Measurements from ENCODE around the gene PCDHA4. TPM values are rescaled to one million over a fixed set of nuclear protein-coding genes. Genes with fewer than 3 reads are reported as not detected.
"Not testable (repeated sequence)": the region's sequence is repeated elsewhere in the genome, so short reads cannot be mapped to it uniquely, and the experiment has no call there.

The PCDHA4 gene
- total RNA-seq, 1 donor from 2014 or later, result 0.52 TPM

GRCh38 chr5:140794595-140795258 lies 12.1 kb upstream of the PCDHA4 start, which contains the start of gene PCDHA2:
TSS of gene PCDHA2 (plus strand) at chr5:140794852.
- Histone ChIP-seq H3K4me1 (ENCODE audit: control insufficient read depth in 3 of 3, insufficient read depth in 3 of 3, low read length in 3 of 3) (no peaks in the 10 kb centered on the region), H3K4me3 (ENCODE audit: low read length in 3 of 3) (no peak within 1 kb of the TSS), H3K9ac (ENCODE audit: low read depth in 1 of 3, low read length in 3 of 3) (no peak within 1 kb of the TSS), H3K36me3 (ENCODE audit: control insufficient read depth in 3 of 3, insufficient read depth in 3 of 3, low read length in 3 of 3) (no peaks in the 10 kb centered on the region), H3K9me3 (ENCODE audit: control insufficient read depth in 3 of 3, low read length in 3 of 3) (peaks cover 3 to 16% (median 15%) of the 10 kb centered on the region in 3 donors), H3K27me3 (ENCODE audit: control insufficient read depth in 3 of 3, insufficient read depth in 3 of 3, low read length in 3 of 3) (peaks cover 0 to 5% (median 0%) of the 10 kb centered on the region in 3 donors), H3K27ac (ENCODE audit: low read depth, low read length) (no peak within 1 kb of the TSS)

- Histone ChIP-seq H3K4me1 (ENCODE audit: control insufficient read depth in 3 of 3, insufficient read depth in 3 of 3, low read length in 3 of 3) (no peaks in the 10 kb centered on the region), H3K9me3 (ENCODE audit: control insufficient read depth in 3 of 3, low read length in 3 of 3) (peaks cover 3 to 16% (median 15%) of the 10 kb centered on the region in 3 donors), H3K27me3 (ENCODE audit: control insufficient read depth in 3 of 3, insufficient read depth in 3 of 3, low read length in 3 of 3) (peaks cover 0 to 5% (median 0%) of the 10 kb centered on the region in 3 donors), H3K27ac (ENCODE audit: low read depth, low read length) (no peak overlapping the region), H3K4me3 (ENCODE audit: low read length in 3 of 3) (no peak overlapping the region), H3K36me3 (ENCODE audit: control insufficient read depth in 3 of 3, insufficient read depth in 3 of 3, low read length in 3 of 3) (no peaks in the 10 kb centered on the region), H3K9ac (ENCODE audit: low read depth in 1 of 3, low read length in 3 of 3) (no peak overlapping the region)
Observed at GRCh38 chr5:140795259-140795641, 11.6 kb upstream of the PCDHA4 start.

DNA sequence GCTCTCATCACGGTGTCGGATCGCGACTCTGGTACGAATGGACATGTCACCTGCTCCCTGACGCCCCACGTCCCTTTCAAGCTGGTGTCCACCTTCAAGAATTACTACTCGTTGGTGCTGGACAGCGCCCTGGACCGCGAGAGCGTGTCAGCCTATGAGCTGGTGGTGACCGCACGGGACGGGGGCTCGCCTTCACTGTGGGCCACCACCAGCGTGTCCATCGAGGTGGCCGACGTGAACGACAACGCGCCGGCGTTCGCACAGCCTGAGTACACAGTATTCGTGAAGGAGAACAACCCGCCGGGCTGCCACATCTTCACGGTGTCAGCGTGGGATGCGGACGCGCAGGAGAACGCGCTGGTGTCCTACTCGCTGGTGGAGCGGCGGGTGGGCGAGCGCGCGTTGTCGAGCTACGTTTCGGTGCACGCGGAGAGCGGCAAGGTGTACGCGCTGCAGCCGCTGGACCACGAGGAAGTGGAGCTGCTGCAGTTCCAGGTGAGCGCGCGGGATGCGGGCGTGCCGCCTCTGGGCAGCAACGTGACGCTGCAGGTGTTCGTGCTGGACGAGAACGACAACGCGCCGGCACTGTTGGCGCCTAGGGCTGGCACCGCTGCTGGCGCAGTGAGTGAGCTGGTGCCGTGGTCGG lies 10.7 kb upstream of the PCDHA4 start:
- not testable (repeated sequence) for H3K27me3 ChIP-seq (ENCODE audit: control insufficient read depth in 3 of 3, insufficient read depth in 3 of 3, low read length in 3 of 3); H3K4me1 ChIP-seq (ENCODE audit: control insufficient read depth in 3 of 3, insufficient read depth in 3 of 3, low read length in 3 of 3); H3K27ac ChIP-seq (ENCODE audit: low read depth, low read length); H3K36me3 ChIP-seq (ENCODE audit: control insufficient read depth in 3 of 3, insufficient read depth in 3 of 3, low read length in 3 of 3); H3K9ac ChIP-seq (ENCODE audit: low read depth in 1 of 3, low read length in 3 of 3); H3K4me3 ChIP-seq (ENCODE audit: low read length in 3 of 3)
- peaks cover 3 to 18% (median 15%) of the 10 kb centered on the region in 3 donors for H3K9me3 ChIP-seq (ENCODE audit: control insufficient read depth in 3 of 3, low read length in 3 of 3)

GRCh38 chr5:140796718-140797095 lies 10.2 kb upstream of the PCDHA4 start:
- peaks cover 0 to 8% (median 0%) of the 10 kb centered on the region in 3 donors for H3K27me3 ChIP-seq (ENCODE audit: control insufficient read depth in 3 of 3, insufficient read depth in 3 of 3, low read length in 3 of 3)
- H3K36me3 ChIP-seq (ENCODE audit: control insufficient read depth in 3 of 3, insufficient read depth in 3 of 3, low read length in 3 of 3), result no peaks in the 10 kb centered on the region
- no peak overlapping the region for H3K9ac ChIP-seq (ENCODE audit: low read depth in 1 of 3, low read length in 3 of 3)
- no peak overlapping the region for H3K27ac ChIP-seq (ENCODE audit: low read depth, low read length)
- H3K4me1 ChIP-seq (ENCODE audit: control insufficient read depth in 3 of 3, insufficient read depth in 3 of 3, low read length in 3 of 3), result no peaks in the 10 kb centered on the region
- H3K9me3 ChIP-seq (ENCODE audit: control insufficient read depth in 3 of 3, low read length in 3 of 3), result peaks cover 3 to 18% (median 16%) of the 10 kb centered on the region in 3 donors
- peak overlapping the region in 1 of 3 donors; percentile 6 for H3K4me3 ChIP-seq (ENCODE audit: low read length in 3 of 3)

GRCh38 chr5:140800816-140801493 lies 5.9 kb upstream of the PCDHA4 start, which contains the start of gene PCDHA3:
TSS of gene PCDHA3 (plus strand) at chr5:140801057.
- H3K4me3 ChIP-seq (ENCODE audit: low read length in 3 of 3), result peak within 1 kb of the TSS in 1 of 3 donors; percentile 15
- H3K36me3 ChIP-seq (ENCODE audit: control insufficient read depth in 3 of 3, insufficient read depth in 3 of 3, low read length in 3 of 3), result no peaks in the 10 kb centered on the region
- no peak within 1 kb of the TSS for H3K9ac ChIP-seq (ENCODE audit: low read depth in 1 of 3, low read length in 3 of 3)
- peaks cover 8 to 24% (median 9%) of the 10 kb centered on the region in 3 donors for H3K9me3 ChIP-seq (ENCODE audit: control insufficient read depth in 3 of 3, low read length in 3 of 3)
- H3K27me3 ChIP-seq (ENCODE audit: control insufficient read depth in 3 of 3, insufficient read depth in 3 of 3, low read length in 3 of 3), result peaks cover 0 to 15% (median 0%) of the 10 kb centered on the region in 3 donors
- H3K27ac ChIP-seq (ENCODE audit: low read depth, low read length), result no peak within 1 kb of the TSS
- H3K4me1 ChIP-seq (ENCODE audit: control insufficient read depth in 3 of 3, insufficient read depth in 3 of 3, low read length in 3 of 3), result no peaks in the 10 kb centered on the region

DNA sequence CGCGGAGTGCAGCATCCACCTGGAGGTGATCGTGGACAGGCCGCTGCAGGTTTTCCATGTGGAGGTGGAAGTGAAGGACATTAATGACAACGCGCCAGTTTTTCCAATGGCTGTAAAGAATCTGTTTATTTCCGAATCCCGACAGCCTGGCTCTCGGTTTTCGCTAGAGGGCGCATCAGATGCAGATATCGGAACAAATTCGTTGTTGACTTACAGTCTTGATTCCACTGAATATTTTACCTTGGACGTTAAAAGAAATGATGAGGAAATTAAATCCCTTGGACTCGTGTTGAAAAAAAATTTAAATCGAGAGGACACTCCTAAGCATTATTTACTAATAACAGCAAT lies 5.4 kb upstream of the PCDHA4 start:
- Histone ChIP-seq H3K4me1 (ENCODE audit: control insufficient read depth in 3 of 3, insufficient read depth in 3 of 3, low read length in 3 of 3) (no peaks in the 10 kb centered on the region), H3K27me3 (ENCODE audit: control insufficient read depth in 3 of 3, insufficient read depth in 3 of 3, low read length in 3 of 3) (peaks cover 0 to 15% (median 0%) of the 10 kb centered on the region in 3 donors), H3K27ac (ENCODE audit: low read depth, low read length) (no peak overlapping the region), H3K36me3 (ENCODE audit: control insufficient read depth in 3 of 3, insufficient read depth in 3 of 3, low read length in 3 of 3) (no peaks in the 10 kb centered on the region), H3K4me3 (ENCODE audit: low read length in 3 of 3) (peak overlapping the region in 1 of 3 donors; percentile 15), H3K9ac (ENCODE audit: low read depth in 1 of 3, low read length in 3 of 3) (no peak overlapping the region), H3K9me3 (ENCODE audit: control insufficient read depth in 3 of 3, low read length in 3 of 3) (peaks cover 8 to 22% (median 9%) of the 10 kb centered on the region in 3 donors)

DNA sequence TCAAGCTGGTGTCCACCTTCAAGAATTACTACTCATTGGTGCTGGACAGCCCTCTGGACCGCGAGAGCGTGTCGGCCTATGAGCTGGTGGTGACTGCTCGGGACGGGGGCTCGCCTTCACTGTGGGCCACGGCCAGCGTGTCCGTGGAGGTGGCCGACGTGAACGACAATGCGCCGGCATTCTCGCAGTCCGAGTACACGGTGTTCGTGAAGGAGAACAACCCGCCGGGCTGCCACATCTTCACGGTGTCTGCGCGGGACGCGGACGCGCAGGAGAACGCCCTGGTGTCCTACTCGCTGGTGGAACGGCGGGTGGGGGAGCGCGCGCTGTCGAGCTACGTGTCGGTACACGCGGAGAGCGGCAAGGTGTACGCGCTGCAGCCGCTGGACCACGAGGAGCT lies 4.5 kb upstream of the PCDHA4 start:
- peak overlapping the region in 1 of 3 donors; percentile 13 for H3K4me3 ChIP-seq (ENCODE audit: low read length in 3 of 3)
- H3K36me3 ChIP-seq (ENCODE audit: control insufficient read depth in 3 of 3, insufficient read depth in 3 of 3, low read length in 3 of 3); H3K4me1 ChIP-seq (ENCODE audit: control insufficient read depth in 3 of 3, insufficient read depth in 3 of 3, low read length in 3 of 3); H3K9ac ChIP-seq (ENCODE audit: low read depth in 1 of 3, low read length in 3 of 3); H3K27ac ChIP-seq (ENCODE audit: low read depth, low read length); H3K27me3 ChIP-seq (ENCODE audit: control insufficient read depth in 3 of 3, insufficient read depth in 3 of 3, low read length in 3 of 3): not testable (repeated sequence)
- peaks cover 9 to 20% (median 12%) of the 10 kb centered on the region in 3 donors for H3K9me3 ChIP-seq (ENCODE audit: control insufficient read depth in 3 of 3, low read length in 3 of 3)

- Histone ChIP-seq H3K4me3 (ENCODE audit: low read length in 3 of 3) (peak overlapping the region in 1 of 3 donors; percentile 13), H3K27me3 (ENCODE audit: control insufficient read depth in 3 of 3, insufficient read depth in 3 of 3, low read length in 3 of 3) (peaks cover 0 to 9% (median 0%) of the 10 kb centered on the region in 3 donors), H3K9me3 (ENCODE audit: control insufficient read depth in 3 of 3, low read length in 3 of 3) (peaks cover 9 to 22% (median 12%) of the 10 kb centered on the region in 3 donors)
Observed at GRCh38 chr5:140802781-140803271, 4.0 kb upstream of the PCDHA4 start.

DNA sequence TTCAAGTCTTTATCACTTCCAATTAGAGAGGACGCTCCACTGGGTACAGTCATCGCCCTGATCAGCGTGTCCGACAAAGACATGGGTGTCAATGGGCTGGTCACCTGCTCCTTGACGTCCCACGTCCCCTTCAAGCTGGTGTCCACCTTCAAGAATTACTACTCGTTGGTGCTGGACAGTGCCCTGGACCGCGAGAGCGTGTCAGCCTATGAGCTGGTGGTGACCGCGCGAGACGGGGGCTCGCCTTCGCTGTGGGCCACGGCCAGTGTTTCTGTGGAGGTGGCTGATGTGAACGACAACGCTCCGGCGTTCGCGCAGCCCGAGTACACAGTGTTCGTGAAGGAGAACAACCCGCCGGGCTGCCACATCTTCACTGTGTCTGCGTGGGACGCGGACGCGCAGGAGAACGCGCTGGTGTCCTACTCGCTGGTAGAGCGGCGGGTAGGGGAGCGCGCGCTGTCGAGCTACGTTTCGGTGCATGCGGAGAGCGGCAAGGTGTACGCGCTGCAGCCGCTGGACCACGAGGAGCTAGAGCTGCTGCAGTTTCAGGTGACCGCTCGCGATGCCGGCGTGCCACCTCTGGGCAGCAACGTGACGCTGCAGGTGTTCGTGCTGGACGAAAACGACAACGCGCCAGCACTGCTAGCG lies 1.5 kb downstream of the PCDHA4 start:
- not testable (repeated sequence) for H3K9ac ChIP-seq (ENCODE audit: low read depth in 1 of 3, low read length in 3 of 3); H3K4me3 ChIP-seq (ENCODE audit: low read length in 3 of 3); H3K27me3 ChIP-seq (ENCODE audit: control insufficient read depth in 3 of 3, insufficient read depth in 3 of 3, low read length in 3 of 3); H3K36me3 ChIP-seq (ENCODE audit: control insufficient read depth in 3 of 3, insufficient read depth in 3 of 3, low read length in 3 of 3); H3K27ac ChIP-seq (ENCODE audit: low read depth, low read length); H3K4me1 ChIP-seq (ENCODE audit: control insufficient read depth in 3 of 3, insufficient read depth in 3 of 3, low read length in 3 of 3)
- H3K9me3 ChIP-seq (ENCODE audit: control insufficient read depth in 3 of 3, low read length in 3 of 3), result peaks cover 3 to 15% (median 7%) of the 10 kb centered on the region in 3 donors

More at GRCh38 chr5:140802781-140803271, 4.0 kb upstream of the PCDHA4 start:
- H3K4me1 ChIP-seq (ENCODE audit: control insufficient read depth in 3 of 3, insufficient read depth in 3 of 3, low read length in 3 of 3), result no peaks in the 10 kb centered on the region
- no peak overlapping the region for H3K27ac ChIP-seq (ENCODE audit: low read depth, low read length)
- H3K9ac ChIP-seq (ENCODE audit: low read depth in 1 of 3, low read length in 3 of 3), result no peak overlapping the region
- H3K36me3 ChIP-seq (ENCODE audit: control insufficient read depth in 3 of 3, insufficient read depth in 3 of 3, low read length in 3 of 3), result no peaks in the 10 kb centered on the region

All from skeletal muscle tissue (tissue), 4 donors.